B cell (primary cell): ENCODE results near the gene TDRD12. TPM values are rescaled to one million over a fixed set of nuclear protein-coding genes. Genes with fewer than 3 reads are reported as not detected.
"Not testable (repeated sequence)": the region's sequence is repeated elsewhere in the genome, so short reads cannot be mapped to it uniquely, and the experiment has no call there.

Source experiments
- ATAC-seq: fragments of 200-7000 bp; cut with Tn5 transposase; one replicate; pipeline ENCODE4 v1.10.0; 2021; ENCODE audit warnings: low read depth, mild to moderate bottlenecking, moderate number of reproducible peaks, moderate library complexity
- CTCF ChIA-PET: fragments of 350-600 bp; sonication (Branson Sonifier 250); formaldehyde crosslinking; loops from one replicate; lab custom pipeline; 2021; ENCODE audit warnings: antibody characterized with exemption, inconsistent platforms; lab: Charles Lee
- POLR2A ChIA-PET: fragments of 350-600 bp; sonication (Branson Sonifier 250); formaldehyde crosslinking; loops from one replicate; lab custom pipeline; 2021; ENCODE audit warnings: antibody characterized with exemption; lab: Charles Lee
- DNase-seq: peaks from one replicate; pipeline ENCODE4 v3.0.0; 2013
- H2AFZ ChIP-seq: 2 replicates; pipeline ENCODE4 v1.6.1; 2012; ENCODE audit warnings: mild to moderate bottlenecking, low read depth, low read length; ENCODE audit not compliant: insufficient read depth, poor library complexity, severe bottlenecking
- H3K27ac ChIP-seq, 2 donors: 1 replicate in 1 of 2; 2 replicates in 1 of 2; pipeline ENCODE4 v1.5.1; 2012 to 2013; ENCODE audit warnings: low read length in 2 of 2, mild to moderate bottlenecking in 2 of 2, moderate library complexity in 1 of 2
- H3K27me3 ChIP-seq, 4 experiments: fragments of 200-600 bp in 1 of 4; sonication (generic) in 1 of 4; replicated peaks in 1 of 4; 1 replicate in 2 of 4; 2 replicates in 2 of 4; pipeline versions ENCODE4 v1.6.1 to v1.7.0; 2013 to 2016; ENCODE audit warnings: low read length in 3 of 4, mild to moderate bottlenecking in 2 of 4, mixed read lengths in 1 of 4, moderate library complexity in 1 of 4; ENCODE audit not compliant: insufficient read depth in 4 of 4, control insufficient read depth in 3 of 4; ENCODE audit errors: control extremely low read depth in 1 of 4
- H3K36me3 ChIP-seq, 2 experiments: replicated peaks in 1 of 2; 1 replicate in 1 of 2; 2 replicates in 1 of 2; pipeline versions ENCODE4 v1.6.1 to v1.7.1; 2013; ENCODE audit warnings: low read length in 1 of 2; ENCODE audit not compliant: insufficient read depth in 2 of 2, control insufficient read depth in 1 of 2; ENCODE audit errors: control extremely low read depth in 1 of 2, extremely low read depth in 1 of 2
- H3K4me1 ChIP-seq, 2 donors: fragments of 200-600 bp in 1 of 2; sonication (generic) in 1 of 2; 1 replicate in 1 of 2; 2 replicates in 1 of 2; pipeline versions ENCODE4 v1.5.1 to v1.6.1; 2013 to 2017; ENCODE audit warnings: low read length in 2 of 2; ENCODE audit not compliant: control insufficient read depth in 2 of 2, insufficient read depth in 2 of 2
- H3K4me2 ChIP-seq: replicated peaks from 2 replicates; pipeline ENCODE3; 2012; ENCODE audit warnings: mild to moderate bottlenecking, low read depth, low read length; ENCODE audit not compliant: poor library complexity, severe bottlenecking
- H3K4me3 ChIP-seq, 5 experiments: fragments of 200-600 bp in 1 of 5; sonication (generic) in 1 of 5; 1 replicate in 3 of 5; 2 replicates in 2 of 5; pipeline versions ENCODE4 v1.5.1 to v1.7.0; 2011 to 2016; ENCODE audit warnings: low read length in 4 of 5, mild to moderate bottlenecking in 4 of 5, low read depth in 2 of 5, control low read depth in 1 of 5, moderate library complexity in 1 of 5; ENCODE audit not compliant: insufficient read depth in 1 of 5; ENCODE audit errors: control extremely low read depth in 1 of 5, extremely low read depth in 1 of 5
- H3K79me2 ChIP-seq: fragments of 200-600 bp; sonication (generic); one replicate; pipeline ENCODE4 v1.6.0; 2016; ENCODE audit warnings: low read length; ENCODE audit not compliant: control insufficient read depth, insufficient read depth
- H3K9ac ChIP-seq: fragments of 200-600 bp; sonication (generic); 2 replicates; pipeline ENCODE4 v1.6.1; 2017; ENCODE audit warnings: mild to moderate bottlenecking, low read length, moderate library complexity
- H3K9me3 ChIP-seq, 3 donors: one replicate each; pipeline versions ENCODE4 v1.6.1 to v1.7.1; 2013; ENCODE audit warnings: low read length in 2 of 3; ENCODE audit not compliant: control insufficient read depth in 2 of 3, insufficient read depth in 1 of 3; ENCODE audit errors: control extremely low read depth in 1 of 3
- H4K20me1 ChIP-seq: 2 replicates; pipeline ENCODE4 v1.6.0; 2012; ENCODE audit warnings: mild to moderate bottlenecking, low read length; ENCODE audit not compliant: insufficient read depth, control insufficient read depth, poor library complexity, severe bottlenecking
- H3K27ac Mint-ChIP-seq: one replicate; pipeline ENCODE4 v1.8.0; 2021; ENCODE audit warnings: mixed read lengths
- H3K27me3 Mint-ChIP-seq: one replicate; pipeline ENCODE4 v1.8.0; 2021; ENCODE audit warnings: mixed read lengths
- H3K4me1 Mint-ChIP-seq: one replicate; pipeline ENCODE4 v1.8.0; 2021; ENCODE audit warnings: mixed read lengths
- H3K4me3 Mint-ChIP-seq: one replicate; pipeline ENCODE4 v1.8.0; 2021; ENCODE audit warnings: mixed read lengths
- H3K9me3 Mint-ChIP-seq: one replicate; pipeline ENCODE4 v1.8.0; 2022; ENCODE audit warnings: mixed read lengths; ENCODE audit not compliant: insufficient read depth
- CTCF ChIP-seq: fragments of 200-600 bp; IDR thresholded peaks from one replicate; pipeline ENCODE4 v1.8.0; 2022; ENCODE audit warnings: antibody characterized with exemption, mild to moderate bottlenecking
- EZH2 ChIP-seq: IDR thresholded peaks from 2 replicates; pipeline ENCODE4 v1.6.1; 2012; ENCODE audit warnings: borderline replicate concordance, low read depth, mild to moderate bottlenecking, moderate library complexity, low read length; ENCODE audit not compliant: insufficient read depth, poor library complexity, severe bottlenecking
- WGBS: methylation state at CpG from one replicate; pipeline ENCODE4 v1.1.5; 2013; ENCODE audit warnings: missing lambda C conversion rate; ENCODE audit not compliant: insufficient coverage; 5-methylcytosine and 5-hydroxymethylcytosine counted together
- intact Hi-C: fragments of 100-400 bp; cut with micrococcal nuclease; formaldehyde crosslinking; loops from one replicate; pipeline ENCODE4 v1.10.0; 2022
- polyA plus RNA-seq: library from polyadenylated mRNA; depleted of rRNA; stranded (reverse); fragments of >200 nt; gene quantifications from 2 replicates; pipeline ENCODE4 v1.2.3, GENCODE V29; 2012
- total RNA-seq, 2 donors: library from RNA; stranded (reverse); fragments of 120-200 nt in 1 of 2; gene quantifications; 1 replicate in 1 of 2; 2 replicates in 1 of 2; pipeline versions ENCODE4 v1.2.3 to v1.2.4, GENCODE V29; 2013 to 2022

Gene TDRD12
- total and polyA plus RNA-seq, 2 donors (not counting 1 experiment from before 2014, with no cell fraction given) = 0.30 to 1.1 TPM

DNA sequence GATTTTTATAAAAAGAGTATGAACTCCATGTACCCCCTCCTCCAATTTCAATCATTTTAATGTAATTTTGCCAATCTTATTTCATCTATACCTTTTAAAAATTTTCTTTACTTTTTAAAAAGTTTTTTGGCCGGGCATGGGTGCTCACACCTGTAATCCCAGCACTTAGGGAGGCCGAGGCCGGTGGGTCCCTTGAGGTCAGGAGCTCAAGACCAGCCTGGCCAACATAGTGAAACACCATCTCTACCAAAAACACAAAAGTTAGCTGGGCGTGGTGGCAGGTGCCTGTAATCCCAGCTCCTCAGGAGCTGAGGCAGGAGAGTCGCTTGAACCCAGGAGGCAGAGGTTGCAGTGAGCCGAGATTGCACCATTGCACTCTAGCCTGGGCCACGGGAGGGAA, 113.8 kb downstream of the TDRD12 start:
- H3K4me1 ChIP-seq, H3K79me2 ChIP-seq, intact Hi-C loops, H3K4me2 ChIP-seq, CTCF ChIA-PET, H3K9me3 Mint-ChIP-seq, H3K9ac ChIP-seq, H3K27me3 Mint-ChIP-seq, H3K36me3 ChIP-seq, H3K9me3 ChIP-seq, H3K4me3 Mint-ChIP-seq, H3K27ac ChIP-seq, H4K20me1 ChIP-seq, DNase-seq, H3K27me3 ChIP-seq, H2AFZ ChIP-seq, H3K27ac Mint-ChIP-seq, POLR2A ChIA-PET, ATAC-seq, H3K4me3 ChIP-seq, H3K4me1 Mint-ChIP-seq: not testable (repeated sequence)
- WGBS = 100% methylated on average over 4 of the region's 7 CpGs

DNA sequence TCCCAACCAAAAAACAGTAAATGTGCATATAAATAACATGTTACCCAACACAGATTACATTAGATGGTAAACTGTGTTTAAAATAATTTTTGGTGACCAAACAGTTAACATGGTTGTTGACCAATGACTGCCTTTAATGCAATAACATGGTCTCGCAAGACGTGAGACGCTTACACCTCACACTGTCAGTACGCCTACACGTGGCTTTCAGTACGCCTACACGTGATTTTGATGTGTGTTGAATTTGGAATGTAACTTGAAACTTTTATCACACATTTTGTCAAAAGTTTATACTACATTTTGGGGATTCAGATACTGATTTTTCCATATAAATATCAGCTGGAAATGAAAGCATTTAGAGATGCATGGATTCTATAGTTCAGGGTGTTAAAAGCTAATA, 118.0 kb downstream of the TDRD12 start:
- no peak for TF ChIP-seq EZH2
- TF ChIP-seq CTCF = no peak
- Histone ChIP-seq H3K4me2 (no peak overlapping the region), H3K36me3 (no peaks in the 10 kb centered on the region), H2AFZ (no peak overlapping the region), H3K4me1 (no peaks in the 10 kb centered on the region), H3K4me3 (no peak overlapping the region), H3K79me2 (no peaks in the 10 kb centered on the region), H3K27ac (no peak overlapping the region), H4K20me1 (no peaks in the 10 kb centered on the region), H3K27me3 (no peaks in the 10 kb centered on the region), H3K9me3 (peaks cover 0 to 22% (median 13%) of the 10 kb centered on the region in 3 donors), H3K9ac (no peak overlapping the region)
- no peak for DNase-seq
- WGBS = no CpG with 5 or more reads among the region's 7 CpGs
- Mint-ChIP-seq H3K27ac (no peak overlapping the region), H3K4me1 (no peaks in the 10 kb centered on the region), H3K27me3 (no peaks in the 10 kb centered on the region), H3K9me3 (peaks cover 6% of the 10 kb centered on the region), H3K4me3 (no peak overlapping the region)
- ChIA-PET POLR2A (no interaction called here), CTCF (no interaction called here)
- intact Hi-C loops = no loop called here
- ATAC-seq = no peak
